WERI-Rb-1 (cell line): Measurements from ENCODE around the gene SLC12A5.

Experiments
- DNase-seq: peaks from one replicate; pipeline ENCODE4 v3.0.0-alpha.2; 2020
- H3K27ac ChIP-seq: fragments of 250-450 bp; sonication (Bioruptor Pico); 2 replicates; pipeline ENCODE4 v1.5.1; 2020; ENCODE audit warnings: mild to moderate bottlenecking, moderate library complexity
- H3K27me3 ChIP-seq: fragments of 250-450 bp; sonication (Bioruptor Pico); 2 replicates; pipeline ENCODE4 v1.5.1; 2021; ENCODE audit warnings: mild to moderate bottlenecking, low read depth, moderate library complexity; ENCODE audit not compliant: insufficient read depth, severe bottlenecking
- H3K36me3 ChIP-seq: fragments of 250-450 bp; sonication (Bioruptor Pico); 2 replicates; pipeline ENCODE4 v1.5.1; 2020; ENCODE audit warnings: mild to moderate bottlenecking, moderate library complexity
- H3K4me3 ChIP-seq: 2 replicates; pipeline ENCODE4 v1.5.1; 2011; ENCODE audit warnings: low read depth, mild to moderate bottlenecking, control low read depth, low read length
- H3K9me3 ChIP-seq: fragments of 250-450 bp; sonication (Bioruptor Pico); 2 replicates; pipeline ENCODE4 v1.5.1; 2021; ENCODE audit warnings: mild to moderate bottlenecking, moderate library complexity; ENCODE audit not compliant: severe bottlenecking
- TF ChIP-seq, protein P1 (sequence below): IDR thresholded peaks from 2 replicates; pipeline ENCODE4 v1.5.1; 2011; ENCODE audit warnings: low read depth, mild to moderate bottlenecking, control low read depth, inconsistent platforms, low read length

SLC12A5 gene

DNA sequence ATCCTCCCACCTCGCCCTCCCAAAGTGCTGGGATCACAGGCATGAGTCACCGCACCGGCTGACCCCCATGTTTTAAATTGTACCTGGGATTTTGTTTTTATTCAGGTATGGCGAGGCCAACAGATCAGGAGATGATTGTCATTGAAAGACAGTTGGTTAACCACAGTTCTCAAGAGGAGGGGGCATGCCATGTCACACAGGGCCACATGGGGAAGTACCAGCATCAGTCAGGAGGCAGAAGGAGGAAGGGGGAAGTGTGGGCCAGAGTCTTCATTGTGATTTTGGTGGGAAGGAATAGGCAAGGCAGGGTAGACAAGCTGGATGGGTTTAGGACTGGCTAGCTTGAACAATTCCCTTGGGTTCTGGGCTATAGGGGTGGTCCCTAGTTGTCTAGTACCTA is 30.3 kb upstream of the SLC12A5 start:
- H3K36me3 ChIP-seq: no peaks in the 10 kb centered on the region
- no peak overlapping the region for H3K4me3 ChIP-seq
- TF ChIP-seq, protein P1, sequence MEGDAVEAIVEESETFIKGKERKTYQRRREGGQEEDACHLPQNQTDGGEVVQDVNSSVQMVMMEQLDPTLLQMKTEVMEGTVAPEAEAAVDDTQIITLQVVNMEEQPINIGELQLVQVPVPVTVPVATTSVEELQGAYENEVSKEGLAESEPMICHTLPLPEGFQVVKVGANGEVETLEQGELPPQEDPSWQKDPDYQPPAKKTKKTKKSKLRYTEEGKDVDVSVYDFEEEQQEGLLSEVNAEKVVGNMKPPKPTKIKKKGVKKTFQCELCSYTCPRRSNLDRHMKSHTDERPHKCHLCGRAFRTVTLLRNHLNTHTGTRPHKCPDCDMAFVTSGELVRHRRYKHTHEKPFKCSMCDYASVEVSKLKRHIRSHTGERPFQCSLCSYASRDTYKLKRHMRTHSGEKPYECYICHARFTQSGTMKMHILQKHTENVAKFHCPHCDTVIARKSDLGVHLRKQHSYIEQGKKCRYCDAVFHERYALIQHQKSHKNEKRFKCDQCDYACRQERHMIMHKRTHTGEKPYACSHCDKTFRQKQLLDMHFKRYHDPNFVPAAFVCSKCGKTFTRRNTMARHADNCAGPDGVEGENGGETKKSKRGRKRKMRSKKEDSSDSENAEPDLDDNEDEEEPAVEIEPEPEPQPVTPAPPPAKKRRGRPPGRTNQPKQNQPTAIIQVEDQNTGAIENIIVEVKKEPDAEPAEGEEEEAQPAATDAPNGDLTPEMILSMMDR: no peak
- H3K27me3 ChIP-seq: no peaks in the 10 kb centered on the region
- DNase-seq: no peak
- H3K9me3 ChIP-seq: no peaks in the 10 kb centered on the region
- H3K27ac ChIP-seq: no peak overlapping the region

DNA sequence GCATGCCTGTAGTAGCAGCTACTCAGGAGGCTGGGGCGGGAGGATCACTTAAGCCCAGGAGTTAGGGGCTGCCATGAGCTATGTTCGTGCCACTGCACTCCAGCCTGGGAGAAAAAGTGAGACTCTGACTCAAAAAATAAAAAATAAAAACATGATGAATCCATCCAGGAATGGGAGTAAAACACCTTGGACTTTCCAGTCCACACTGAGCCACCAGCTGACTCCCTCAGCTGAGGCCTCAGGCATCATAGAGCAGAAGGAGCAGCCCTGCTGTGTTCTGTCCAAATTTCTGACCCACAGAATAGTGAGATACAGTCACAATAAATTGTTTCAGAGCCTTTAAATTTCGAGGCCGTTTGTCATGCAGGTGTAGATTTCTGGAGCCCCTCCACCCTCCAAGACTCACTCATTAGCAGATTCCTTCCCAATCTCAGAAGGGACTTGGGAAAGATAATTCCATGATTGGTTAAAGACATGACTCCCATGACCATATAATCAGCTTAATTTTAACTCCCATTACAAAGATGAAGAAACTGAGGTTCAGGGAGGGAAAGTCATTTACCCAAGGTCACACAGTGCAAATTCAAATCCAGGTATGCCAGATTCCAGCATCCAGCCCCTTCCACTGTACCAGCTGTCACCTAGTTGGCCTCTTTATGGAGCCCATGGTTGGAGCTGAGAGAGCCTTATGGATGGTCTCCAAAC is 29.3 kb upstream of the SLC12A5 start:
- Histone ChIP-seq H3K36me3 (no peaks in the 10 kb centered on the region), H3K27me3 (no peaks in the 10 kb centered on the region), H3K4me3 (no peak overlapping the region), H3K9me3 (no peaks in the 10 kb centered on the region), H3K27ac (no peak overlapping the region)
- TF ChIP-seq, protein P1: no peak
- DNase-seq: no peak

DNA sequence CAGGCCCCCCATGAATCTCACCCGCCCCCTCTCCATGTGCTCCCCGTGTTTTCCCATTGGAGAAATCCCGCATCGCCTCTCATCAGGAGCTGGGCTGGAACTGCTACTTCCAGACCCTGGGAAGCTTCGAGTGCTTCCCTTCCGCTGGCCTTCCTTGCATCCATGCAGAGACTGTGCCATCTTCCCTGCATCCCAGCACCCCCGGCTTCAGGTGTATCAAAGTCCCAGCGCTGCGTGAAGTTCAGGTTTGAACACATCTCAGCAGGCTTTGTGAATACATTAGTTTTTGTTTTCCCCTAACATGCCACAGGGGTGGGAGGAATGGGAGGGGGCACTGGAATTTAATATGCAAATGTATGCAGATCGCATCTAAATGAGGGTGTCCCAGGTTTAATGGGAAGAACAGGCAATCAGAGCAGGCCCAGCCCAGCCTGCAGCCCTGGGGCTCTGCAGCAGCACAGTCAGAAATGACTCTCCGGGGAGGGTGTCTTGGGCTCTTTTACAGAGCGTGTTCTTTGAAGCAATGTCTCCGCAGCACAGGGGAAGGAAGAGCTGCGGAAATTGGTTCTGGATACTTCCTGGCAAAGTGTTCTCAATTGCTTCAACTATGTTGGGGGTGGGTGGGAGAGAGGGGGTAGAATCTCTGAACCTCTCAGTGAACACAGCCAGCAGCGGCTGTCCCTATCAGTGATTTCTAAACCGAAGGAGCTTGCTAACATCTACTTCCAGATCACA is 28.6 kb upstream of the SLC12A5 start:
- Histone ChIP-seq H3K4me3 (no peak overlapping the region), H3K36me3 (no peaks in the 10 kb centered on the region), H3K27ac (no peak overlapping the region), H3K9me3 (no peaks in the 10 kb centered on the region), H3K27me3 (no peaks in the 10 kb centered on the region)
- TF ChIP-seq, protein P1: no peak
- no peak for DNase-seq

DNA sequence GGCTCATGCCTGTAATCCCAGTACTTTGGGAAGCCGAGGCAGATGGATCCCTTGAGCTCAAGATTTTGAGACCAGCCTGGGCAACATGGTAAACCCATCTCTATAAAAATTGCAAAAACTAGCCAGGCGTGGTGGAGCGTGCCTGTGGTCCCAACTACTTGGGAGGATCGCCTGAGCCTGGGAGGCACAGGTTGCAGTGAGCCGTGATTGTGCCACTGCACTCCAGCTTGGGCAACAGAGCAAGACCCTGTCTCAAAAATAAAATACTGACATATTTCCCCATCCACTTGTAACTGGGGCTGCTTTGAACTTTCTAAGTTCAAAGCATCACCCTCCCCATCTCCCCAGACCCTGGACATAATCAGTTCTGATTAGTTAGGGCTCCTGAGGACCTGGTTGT is 27.5 kb upstream of the SLC12A5 start:
- H3K27ac ChIP-seq: no peak overlapping the region
- DNase-seq: no peak
- no peaks in the 10 kb centered on the region for H3K9me3 ChIP-seq
- TF ChIP-seq, protein P1: no peak
- H3K27me3 ChIP-seq: no peaks in the 10 kb centered on the region
- no peak overlapping the region for H3K4me3 ChIP-seq
- H3K36me3 ChIP-seq: no peaks in the 10 kb centered on the region

DNA sequence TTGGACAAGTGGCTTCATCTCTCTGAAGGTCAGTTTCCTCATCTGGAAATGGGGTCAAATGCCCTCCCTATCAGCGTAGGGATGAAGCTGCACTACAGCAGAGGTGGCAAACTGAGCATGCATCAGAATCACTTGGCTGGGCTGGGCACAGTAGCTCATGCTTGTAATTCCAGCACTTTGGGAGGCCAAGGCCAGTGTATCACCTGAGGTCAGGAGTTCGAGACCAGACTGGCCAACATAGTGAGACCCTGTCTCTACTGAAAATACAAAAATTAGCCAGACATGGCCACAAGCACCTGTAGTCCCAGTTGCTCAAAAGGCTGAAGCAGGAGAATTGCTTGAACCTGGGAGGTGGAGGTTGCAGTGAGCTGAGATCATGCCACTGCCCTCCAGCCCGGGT is 27.0 kb upstream of the SLC12A5 start:
- Histone ChIP-seq H3K9me3 (no peaks in the 10 kb centered on the region), H3K36me3 (no peaks in the 10 kb centered on the region), H3K27me3 (no peaks in the 10 kb centered on the region), H3K4me3 (no peak overlapping the region), H3K27ac (no peak overlapping the region)
- TF ChIP-seq, protein P1: no peak
- DNase-seq: no peak

DNA sequence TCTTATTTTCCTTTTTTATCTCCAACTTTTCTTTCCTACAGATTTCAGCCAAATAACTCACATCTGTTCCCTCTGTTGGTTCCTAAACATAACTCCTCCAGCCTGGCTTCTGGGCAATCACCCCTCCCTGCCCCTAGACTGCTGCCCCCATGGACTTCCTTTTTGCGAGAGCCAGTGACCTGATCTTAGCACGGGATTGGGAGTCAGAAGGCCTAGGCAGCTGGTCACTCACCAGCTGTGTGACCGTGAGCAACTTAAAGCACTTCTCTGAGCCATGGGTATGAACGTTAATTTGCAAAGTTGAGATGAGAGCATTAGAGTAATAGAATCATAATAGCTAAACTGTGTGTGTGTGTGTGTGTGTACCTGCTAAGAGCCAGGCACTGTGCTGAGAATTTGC is 24.8 kb upstream of the SLC12A5 start:
- Histone ChIP-seq H3K36me3 (no peaks in the 10 kb centered on the region), H3K27ac (no peak overlapping the region), H3K4me3 (no peak overlapping the region), H3K27me3 (no peaks in the 10 kb centered on the region), H3K9me3 (no peaks in the 10 kb centered on the region)
- no peak for DNase-seq
- TF ChIP-seq, protein P1: no peak
